Measurements from ENCODE around the gene LYPLA2.

LYPLA2 gene

GRCh38 chr1:23790696-23791515, at the start of gene LYPLA2:
Gene LYPLA2, plus strand, starts transcription at chr1:23791145. Its CDS starts 1,538 bp downstream, at chr1:23792683.
- peak; percentile 48 for FAIRE-seq

GRCh38 chr1:23741609-23742008, 49.3 kb upstream of the LYPLA2 start:
- FAIRE-seq = no peak

- no peak for FAIRE-seq
Measured at GRCh38 chr1:23742670-23743286, 48.2 kb upstream of the LYPLA2 start.

- FAIRE-seq = no peak
Measured at GRCh38 chr1:23743287-23744152, 47.4 kb upstream of the LYPLA2 start, which contains the start of gene ELOA. Gene ELOA, plus strand, starts transcription at chr1:23743471. Its CDS starts 33 bp downstream, at chr1:23743504.

- FAIRE-seq = no peak
Measured at GRCh38 chr1:23745515-23745914, 45.4 kb upstream of the LYPLA2 start.

- FAIRE-seq = no peak
Measured at GRCh38 chr1:23748016-23748415, 42.9 kb upstream of the LYPLA2 start.

GRCh38 chr1:23751050-23751814, 39.7 kb upstream of the LYPLA2 start:
- no peak for FAIRE-seq

- FAIRE-seq = no peak
Measured at GRCh38 chr1:23751815-23752200, 39.1 kb upstream of the LYPLA2 start.

- no peak for FAIRE-seq
Measured at GRCh38 chr1:23752909-23753308, 38.0 kb upstream of the LYPLA2 start.

GRCh38 chr1:23756676-23757075, 34.3 kb upstream of the LYPLA2 start:
- FAIRE-seq = no peak

- FAIRE-seq = no peak
Measured at GRCh38 chr1:23757812-23758211, 33.1 kb upstream of the LYPLA2 start.

GRCh38 chr1:23759277-23759676, 31.7 kb upstream of the LYPLA2 start:
- no peak for FAIRE-seq

- FAIRE-seq = no peak
Measured at GRCh38 chr1:23763041-23763577, 27.8 kb upstream of the LYPLA2 start.

- FAIRE-seq = no peak
Measured at GRCh38 chr1:23768733-23769132, 22.2 kb upstream of the LYPLA2 start.

- FAIRE-seq = no peak
Measured at GRCh38 chr1:23772049-23772853, 18.7 kb upstream of the LYPLA2 start.

- no peak for FAIRE-seq
Measured at GRCh38 chr1:23772854-23773242, 18.1 kb upstream of the LYPLA2 start.

GRCh38 chr1:23774174-23774880, 16.6 kb upstream of the LYPLA2 start:
- no peak for FAIRE-seq

- no peak for FAIRE-seq
Measured at GRCh38 chr1:23776217-23776616, 14.7 kb upstream of the LYPLA2 start.

- no peak for FAIRE-seq
Measured at GRCh38 chr1:23777979-23778814, 12.7 kb upstream of the LYPLA2 start, which contains the start of gene PITHD1. Gene PITHD1, plus strand, starts transcription at chr1:23778418. Its CDS starts 98 bp downstream, at chr1:23778516.

All from endometrium (tissue), 2 donors.